ENCODE results near the gene CAPSL. TPM values are rescaled to one million over a fixed set of nuclear protein-coding genes. Genes with fewer than 3 reads are reported as not detected.
"Not testable (repeated sequence)": the region's sequence is repeated elsewhere in the genome, so short reads cannot be mapped to it uniquely, and the experiment has no call there.

Gene CAPSL
- total RNA-seq, 1 experiment from 2014 or later: 0.62 TPM

GRCh38 chr5:35876922-35877321 lies 61.5 kb downstream of the CAPSL start:
- peak; percentile 86 for DNase-seq (ENCODE audit: low read depth)

- DNase-seq (ENCODE audit: low read depth): peak; percentile 58
Measured at GRCh38 chr5:35876454-35876853, 62.0 kb downstream of the CAPSL start.

- no peak for DNase-seq (ENCODE audit: low read depth)
Measured at GRCh38 chr5:35870605-35871004, 67.8 kb downstream of the CAPSL start.

- no peak for DNase-seq (ENCODE audit: low read depth)
Measured at GRCh38 chr5:35869685-35870277, 68.6 kb downstream of the CAPSL start.

- no peak for DNase-seq (ENCODE audit: low read depth)
Measured at GRCh38 chr5:35867998-35868397, 70.4 kb downstream of the CAPSL start.

GRCh38 chr5:35863159-35863558 lies 75.3 kb downstream of the CAPSL start:
- no peak for DNase-seq (ENCODE audit: low read depth)

- DNase-seq (ENCODE audit: low read depth): no peak
Measured at GRCh38 chr5:35862126-35862525, 76.3 kb downstream of the CAPSL start.

GRCh38 chr5:35861718-35862117 lies 76.7 kb downstream of the CAPSL start:
- peak; percentile 86 for DNase-seq (ENCODE audit: low read depth)

- DNase-seq (ENCODE audit: low read depth): peak; percentile 68
Measured at GRCh38 chr5:35860686-35861085, 77.7 kb downstream of the CAPSL start.

GRCh38 chr5:35859101-35859661 lies 79.2 kb downstream of the CAPSL start:
- DNase-seq (ENCODE audit: low read depth): peak; percentile 85

GRCh38 chr5:35857606-35858205 lies 80.7 kb downstream of the CAPSL start:
- peak; percentile 95 for DNase-seq (ENCODE audit: low read depth)

- DNase-seq (ENCODE audit: low read depth): peak; percentile 81
Measured at GRCh38 chr5:35856765-35857351, 81.6 kb downstream of the CAPSL start, which contains the start of gene IL7R. IL7R (plus strand) TSS chr5:35856891; CDS start chr5:35856978, 87 bp downstream.

GRCh38 chr5:35856186-35856764 lies 82.1 kb downstream of the CAPSL start:
- DNase-seq (ENCODE audit: low read depth): not testable (repeated sequence)

GRCh38 chr5:35855187-35855586 lies 83.2 kb downstream of the CAPSL start:
- peak; percentile 56 for DNase-seq (ENCODE audit: low read depth)

Other genes starting within 250 kb of the CAPSL start
- gene IL7R, start 81.7 kb downstream of the CAPSL start, total RNA-seq (2014; rRNA removed; shearing (Covaris generic)): 20.4 and 30.7 TPM in 2 replicates
- not detected in 2 replicates for gene UGT3A1, start 52.8 kb upstream of the CAPSL start, total RNA-seq (2014; rRNA removed; shearing (Covaris generic))
- gene UGT3A2, start 128.3 kb upstream of the CAPSL start, total RNA-seq (2014; rRNA removed; shearing (Covaris generic)): 0.12 and 0.34 TPM in 2 replicates
- 7.2 and 10.3 TPM in 2 replicates for gene LMBRD2, start 213.3 kb upstream of the CAPSL start, total RNA-seq (2014; rRNA removed; shearing (Covaris generic))
- gene SKP2, start 213.5 kb upstream of the CAPSL start, total RNA-seq (2014; rRNA removed; shearing (Covaris generic)): 62.7 and 63.6 TPM in 2 replicates

Data from M059J (cell line).